GM06990 (cell line): Measurements from ENCODE around the gene CLEC5A.

Experiments
- DNase-seq: peaks from one replicate; pipeline ENCODE4 v3.0.0-alpha.2; 2011; ENCODE audit not compliant: insufficient read length; ENCODE audit errors: extremely low read depth
- H3K27me3 ChIP-seq: replicated peaks from 2 replicates; pipeline ENCODE4 v1.6.0; 2011; ENCODE audit warnings: low read length; ENCODE audit not compliant: control insufficient read depth, insufficient read depth
- H3K36me3 ChIP-seq: 2 replicates; pipeline ENCODE4 v1.5.1; 2011; ENCODE audit warnings: low read length; ENCODE audit not compliant: control insufficient read depth, insufficient read depth
- H3K4me3 ChIP-seq: replicated peaks from 2 replicates; pipeline ENCODE4 v1.5.1; 2011; ENCODE audit warnings: low read depth, mild to moderate bottlenecking, control low read depth, low read length
- CTCF ChIP-seq: IDR thresholded peaks from 2 replicates; pipeline ENCODE4 v1.5.1; 2011; ENCODE audit warnings: low read length, control low read depth, mild to moderate bottlenecking, inconsistent platforms; ENCODE audit not compliant: insufficient read depth, poor library complexity, severe bottlenecking

Gene CLEC5A

GRCh38 chr7:141956084-141956483 lies 9.3 kb upstream of the CLEC5A start:
- no peak for DNase-seq
- no peak overlapping the region for H3K4me3 ChIP-seq
- H3K36me3 ChIP-seq, result no peaks in the 10 kb centered on the region
- no peak for TF ChIP-seq CTCF
- H3K27me3 ChIP-seq, result no peaks in the 10 kb centered on the region

DNA sequence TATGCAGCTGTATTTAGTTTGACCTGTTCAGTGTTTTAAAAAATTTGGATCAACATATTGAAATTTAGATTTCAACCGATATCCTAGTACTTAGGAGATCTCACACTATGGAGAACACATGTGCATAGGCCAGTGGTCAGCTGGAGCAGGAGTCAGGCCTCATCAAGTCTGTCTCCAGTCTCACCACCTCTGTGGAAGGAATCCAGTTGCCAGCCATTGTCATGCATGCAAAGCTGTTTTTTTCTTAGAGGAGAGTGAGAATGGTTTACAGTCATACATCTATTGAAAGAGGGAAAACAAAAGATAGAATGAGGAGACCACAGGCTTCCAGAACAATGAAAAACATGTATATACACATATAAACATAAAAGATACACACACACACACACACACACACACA lies 7.6 kb upstream of the CLEC5A start:
- Histone ChIP-seq H3K36me3 (no peaks in the 10 kb centered on the region), H3K4me3 (no peak overlapping the region), H3K27me3 (no peaks in the 10 kb centered on the region)
- DNase-seq, result no peak
- no peak for TF ChIP-seq CTCF

DNA sequence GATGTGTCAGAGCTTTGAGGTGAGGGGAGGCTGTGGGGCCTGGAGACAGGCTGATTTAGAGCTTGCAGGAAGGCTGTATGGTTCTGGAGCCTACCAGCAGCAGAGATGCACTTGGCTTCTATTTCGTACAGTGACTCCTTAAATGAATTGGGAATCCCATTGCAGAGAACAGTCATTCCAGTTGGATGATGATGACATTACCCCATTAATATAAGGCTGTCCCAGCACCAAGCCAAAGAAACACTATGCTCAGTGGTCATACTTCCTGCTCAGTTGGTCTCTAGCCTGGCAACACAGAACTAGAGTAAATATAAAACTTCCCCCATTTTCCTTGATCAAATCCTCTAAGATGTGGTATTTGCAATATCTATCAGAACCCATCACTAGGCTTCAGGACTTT lies 5.7 kb upstream of the CLEC5A start:
- Histone ChIP-seq H3K27me3 (no peaks in the 10 kb centered on the region), H3K4me3 (no peak overlapping the region), H3K36me3 (no peaks in the 10 kb centered on the region)
- no peak for DNase-seq
- no peak for TF ChIP-seq CTCF

- TF ChIP-seq CTCF, result no peak
- Histone ChIP-seq H3K4me3 (no peak overlapping the region), H3K36me3 (no peaks in the 10 kb centered on the region), H3K27me3 (no peaks in the 10 kb centered on the region)
- DNase-seq, result no peak
These were observed 4.0 kb upstream of the CLEC5A start for GRCh38 chr7:141950806-141951205.

- H3K27me3 ChIP-seq, result no peaks in the 10 kb centered on the region
- H3K4me3 ChIP-seq, result no peak overlapping the region
- no peak for TF ChIP-seq CTCF
- DNase-seq, result no peak
- H3K36me3 ChIP-seq, result no peaks in the 10 kb centered on the region
These were observed 3.1 kb upstream of the CLEC5A start for GRCh38 chr7:141949911-141950310.

DNA sequence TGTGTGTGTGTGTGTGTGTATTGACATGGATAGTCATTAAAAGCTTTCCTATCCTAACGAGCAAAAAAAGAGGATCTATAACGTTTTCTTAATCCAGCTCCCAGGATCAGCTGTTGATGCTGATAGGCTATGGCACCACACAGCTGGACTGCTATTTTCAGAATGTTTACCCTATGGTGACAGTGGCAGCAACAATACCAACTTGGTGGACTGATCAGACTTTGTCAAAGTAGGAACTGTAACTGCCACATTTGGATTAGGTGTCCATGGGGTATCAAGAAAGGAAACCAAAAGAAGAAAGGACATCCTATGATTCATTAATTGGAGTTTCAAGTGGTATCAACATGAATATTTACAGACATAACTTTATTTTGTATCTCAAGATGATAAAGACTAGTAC lies 2.7 kb upstream of the CLEC5A start:
- DNase-seq, result no peak
- no peak overlapping the region for H3K4me3 ChIP-seq
- no peaks in the 10 kb centered on the region for H3K36me3 ChIP-seq
- no peak for TF ChIP-seq CTCF
- H3K27me3 ChIP-seq, result no peaks in the 10 kb centered on the region
